NK-92 treated with Interleukin-12 subunit alpha and Interleukin-12 subunit beta, amount 100 ng/mL, for 24 hours (cell line): ENCODE results near the gene KRTAP4-7.
"Not testable (repeated sequence)": the region's sequence is repeated elsewhere in the genome, so short reads cannot be mapped to it uniquely, and the experiment has no call there.

Source experiments
- DNase-seq: peaks from one replicate; lab custom pipeline; 2025; lab: John Stamatoyannopoulos, UW

Gene KRTAP4-7

DNA sequence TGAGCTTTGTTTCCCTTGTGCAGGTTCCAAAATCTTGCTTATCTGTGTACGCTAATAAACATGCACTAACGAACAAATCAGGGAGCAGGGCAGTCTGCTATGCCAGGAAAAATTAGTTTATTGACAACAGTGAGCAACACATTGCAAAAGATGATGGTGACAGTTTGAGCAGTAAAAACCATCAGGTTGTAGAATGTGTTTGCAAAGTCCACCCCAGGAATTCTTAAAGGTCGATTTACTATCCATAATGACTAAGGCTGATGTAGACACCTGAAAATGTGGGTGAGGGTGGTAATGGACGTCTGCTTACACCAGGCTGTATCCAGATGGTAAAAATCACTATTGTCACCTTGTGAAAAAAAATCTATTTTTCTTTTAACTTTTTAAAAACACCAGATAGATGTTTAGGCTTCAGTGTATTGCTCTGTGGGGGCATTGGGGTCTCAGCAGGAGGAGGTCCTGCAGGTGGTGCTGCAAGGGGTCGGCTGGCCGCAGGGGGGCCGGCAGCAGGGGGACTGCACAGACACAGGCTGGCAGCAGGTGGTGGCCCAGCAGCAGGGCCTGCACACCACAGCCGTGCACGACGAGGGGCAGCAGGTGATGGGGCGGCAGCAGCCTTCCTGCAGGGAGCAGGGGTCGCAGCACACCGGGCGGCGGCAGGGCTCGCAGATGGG is 18.8 kb upstream of the KRTAP4-7 start:
- DNase-seq = not testable (repeated sequence)

GRCh38 chr17:41065829-41066624 is 17.9 kb upstream of the KRTAP4-7 start, which contains the start of gene KRTAP2-4:
Gene KRTAP2-4 (minus strand): TSS chr17:41065879. CDS start chr17:41065845, 34 bp downstream.
- no peak for DNase-seq

- DNase-seq = no peak
Measured at GRCh38 chr17:41067281-41067680, 16.7 kb upstream of the KRTAP4-7 start.

- DNase-seq = no peak
Measured at GRCh38 chr17:41069031-41069430, 14.9 kb upstream of the KRTAP4-7 start.

GRCh38 chr17:41071606-41072360 is 12.2 kb upstream of the KRTAP4-7 start:
- no peak for DNase-seq

- no peak for DNase-seq
Measured at GRCh38 chr17:41073676-41074075, 10.3 kb upstream of the KRTAP4-7 start.

DNA sequence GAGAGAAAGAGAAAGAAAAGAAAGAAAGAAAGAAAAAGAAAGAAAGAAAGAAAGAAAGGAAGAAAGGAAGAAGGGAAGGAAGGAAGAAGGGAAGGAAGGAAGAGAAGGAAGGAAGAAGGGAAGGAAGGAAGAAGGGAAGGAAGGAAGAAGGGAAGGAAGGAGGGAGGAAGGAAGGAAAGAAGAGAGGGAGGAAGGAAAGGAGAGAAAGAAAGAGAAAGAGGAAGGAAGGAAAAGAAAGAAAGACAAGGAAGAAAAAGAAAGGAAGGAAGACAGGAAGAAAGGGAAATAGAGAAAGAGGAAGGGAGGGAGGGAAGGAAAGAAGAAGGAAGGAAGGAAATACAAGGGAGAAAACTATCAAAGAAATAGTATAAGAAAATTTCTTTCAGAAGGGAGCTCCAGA is 7.2 kb upstream of the KRTAP4-7 start:
- no peak for DNase-seq

GRCh38 chr17:41082626-41083025 is 1.3 kb upstream of the KRTAP4-7 start:
- DNase-seq = no peak

- DNase-seq = not testable (repeated sequence)
Measured at GRCh38 chr17:41083427-41083826, 523 bp upstream of the KRTAP4-7 start.

- DNase-seq = not testable (repeated sequence)
Measured at GRCh38 chr17:41088760-41089352, 4.9 kb downstream of the KRTAP4-7 start.

- DNase-seq = no peak
Measured at GRCh38 chr17:41096055-41096454, 12.1 kb downstream of the KRTAP4-7 start.

DNA sequence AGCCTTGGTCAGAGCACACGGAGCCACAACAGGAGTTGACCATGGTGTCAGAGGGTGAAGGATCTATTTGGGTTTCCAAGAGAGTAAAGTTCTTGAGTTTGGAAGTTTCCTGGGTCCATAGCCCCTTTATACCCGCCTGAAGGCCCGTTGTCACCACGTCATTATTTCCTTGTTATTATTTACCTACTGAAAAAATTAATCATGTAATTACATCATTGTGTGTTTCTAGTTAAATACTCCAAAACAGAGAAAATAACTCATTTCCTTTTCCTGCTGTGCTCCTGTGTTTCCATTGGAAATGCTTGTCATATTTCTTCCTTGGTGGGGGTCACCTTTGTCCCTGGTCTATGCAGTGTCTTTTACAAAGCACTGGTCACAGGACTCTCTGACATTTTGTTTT is 14.1 kb downstream of the KRTAP4-7 start, which contains the start of gene KRTAP4-8:
KRTAP4-8 (minus strand) TSS at position 101 of the 400 bp plus-strand sequence; CDS start at position 43, 58 bp downstream.
- no peak for DNase-seq

DNA sequence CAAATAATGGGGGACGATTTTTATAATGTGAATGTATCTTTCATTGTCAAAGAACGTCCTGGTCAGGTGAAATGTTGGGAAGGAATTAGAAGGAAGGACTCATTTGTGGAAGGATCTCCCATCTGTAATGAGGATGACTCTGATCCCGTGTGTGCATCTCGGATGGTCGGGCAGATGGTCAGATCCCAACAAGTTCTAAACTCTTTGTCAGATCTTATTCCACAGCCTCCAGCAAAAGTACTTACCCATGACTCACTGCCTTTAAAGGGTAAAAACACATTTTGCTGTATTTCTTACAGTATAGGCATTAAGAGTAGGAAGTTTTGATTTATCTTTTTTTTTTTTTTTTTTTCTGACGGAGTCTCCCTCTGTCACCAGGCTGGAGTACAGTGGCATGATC is 14.5 kb downstream of the KRTAP4-7 start:
- DNase-seq = no peak

- not testable (repeated sequence) for DNase-seq
Measured at GRCh38 chr17:41099682-41100480, 15.9 kb downstream of the KRTAP4-7 start.

DNA sequence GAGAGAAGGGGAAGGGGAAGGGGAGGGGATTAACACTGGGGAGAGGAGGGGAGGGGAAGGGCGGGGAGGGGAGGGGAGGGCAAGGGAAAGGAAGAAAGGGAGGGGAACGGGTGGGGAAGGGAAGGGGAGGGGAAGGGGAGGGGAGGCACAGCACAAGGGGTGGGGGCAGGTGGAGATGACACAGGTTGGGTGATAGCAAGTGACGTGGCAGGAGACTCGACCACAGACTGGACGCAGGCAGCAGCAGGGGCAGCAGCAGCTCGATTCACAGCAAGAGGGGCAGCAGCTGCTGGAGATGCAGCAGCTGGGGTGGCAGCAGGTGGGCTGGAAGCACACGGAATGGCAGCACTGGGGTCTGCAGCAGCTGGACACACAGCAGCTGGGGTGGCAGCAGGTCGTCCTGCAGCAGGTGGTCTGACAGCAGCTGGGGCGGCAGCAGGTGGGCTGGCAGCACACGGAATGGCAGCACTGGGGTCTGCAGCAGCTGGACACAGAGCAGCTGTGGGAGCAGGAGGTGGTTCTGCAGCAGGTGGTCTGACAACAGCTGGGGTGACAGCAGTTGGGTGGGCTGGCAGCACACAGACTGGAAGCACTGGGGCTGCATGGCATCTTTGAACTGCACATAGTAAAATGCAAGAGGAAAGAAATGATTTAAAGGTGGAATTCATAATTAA is 17.8 kb downstream of the KRTAP4-7 start, which contains the start of gene KRTAP4-16:
KRTAP4-16 (minus strand) TSS at position 624 of the 674 bp plus-strand sequence; CDS start at position 624, 0 bp downstream.
- no peak for DNase-seq

DNA sequence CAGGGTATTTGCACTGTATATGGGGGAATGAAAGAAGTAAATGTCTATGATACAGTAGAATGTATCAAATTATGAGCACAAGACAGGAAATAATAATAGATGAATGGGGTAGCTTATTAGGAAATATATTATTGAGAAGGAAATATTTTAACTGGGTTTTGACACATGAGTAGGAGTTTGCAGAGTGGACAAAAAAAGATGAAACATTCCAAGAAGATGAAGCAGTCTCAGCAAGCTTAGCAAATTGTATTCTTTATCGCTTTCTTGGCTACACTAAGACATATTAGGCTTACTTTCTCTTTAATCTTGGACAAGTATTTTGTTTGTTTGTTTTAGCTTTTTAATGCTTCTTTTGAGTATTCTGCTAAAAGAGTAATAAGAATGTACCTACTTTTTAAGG is 19.9 kb downstream of the KRTAP4-7 start:
- DNase-seq = no peak

- DNase-seq = not testable (repeated sequence)
Measured at GRCh38 chr17:41104386-41105038, 20.6 kb downstream of the KRTAP4-7 start.

GRCh38 chr17:41105347-41105746 is 21.4 kb downstream of the KRTAP4-7 start, which contains the start of gene KRTAP4-9:
Gene KRTAP4-9 (plus strand): TSS chr17:41105389. CDS start chr17:41105389, 0 bp downstream.
- DNase-seq = not testable (repeated sequence)

DNA sequence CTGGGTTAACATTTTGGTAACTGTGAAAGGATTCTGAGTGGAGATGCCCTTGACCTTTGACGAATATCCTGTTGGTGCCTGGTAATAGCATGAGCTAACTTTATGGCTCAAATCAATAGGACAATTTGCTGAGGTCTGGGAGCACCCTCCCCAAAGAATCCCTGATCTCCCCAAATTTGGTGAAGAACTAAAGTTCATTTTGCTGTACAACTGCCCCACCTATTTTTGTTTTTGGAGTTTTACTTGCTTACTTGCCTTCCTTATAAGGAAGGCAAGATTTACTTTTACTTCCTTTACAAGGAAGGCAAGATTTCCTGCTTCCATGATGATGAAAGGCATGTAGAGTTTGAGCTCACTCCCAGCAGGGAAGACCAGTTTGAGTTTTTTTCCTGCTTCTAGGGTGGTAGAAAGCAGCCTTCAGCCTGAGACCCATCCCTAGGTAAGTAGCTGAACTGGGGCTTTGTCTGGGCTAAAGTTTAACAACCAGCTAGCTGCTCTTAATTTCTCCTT is 24.0 kb downstream of the KRTAP4-7 start:
- no peak for DNase-seq
